Measurements from ENCODE around the gene ZNF772.

GRCh38 chr19:57419439-57419838 lies 57.9 kb downstream of the ZNF772 start:
- TF ChIP-seq ZFP30 (CRISPR knock-in tag; IDR thresholded peaks at IDR 0.05) (no peak), CSDC2 (CRISPR knock-in tag; IDR thresholded peaks at IDR 0.05) (no peak), TOX (CRISPR knock-in tag; IDR thresholded peaks at IDR 0.05; ENCODE audit: borderline replicate concordance) (no peak), RARB (CRISPR knock-in tag; IDR thresholded peaks at IDR 0.05) (no peak), ARNTL (CRISPR knock-in tag; IDR thresholded peaks at IDR 0.05; ENCODE audit: borderline replicate concordance, low read depth) (no peak), ZNF565 (CRISPR knock-in tag; conservative IDR thresholded peaks at IDR 0.05; ENCODE audit: low read depth) (no peak), PATZ1 (CRISPR knock-in tag; IDR thresholded peaks at IDR 0.05; ENCODE audit: borderline replicate concordance) (no peak), PPARA (CRISPR knock-in tag; IDR thresholded peaks at IDR 0.05; ENCODE audit: borderline replicate concordance) (no peak), ISL1 (CRISPR knock-in tag; IDR thresholded peaks at IDR 0.05) (no peak)
- TF ChIP-seq, protein P1, sequence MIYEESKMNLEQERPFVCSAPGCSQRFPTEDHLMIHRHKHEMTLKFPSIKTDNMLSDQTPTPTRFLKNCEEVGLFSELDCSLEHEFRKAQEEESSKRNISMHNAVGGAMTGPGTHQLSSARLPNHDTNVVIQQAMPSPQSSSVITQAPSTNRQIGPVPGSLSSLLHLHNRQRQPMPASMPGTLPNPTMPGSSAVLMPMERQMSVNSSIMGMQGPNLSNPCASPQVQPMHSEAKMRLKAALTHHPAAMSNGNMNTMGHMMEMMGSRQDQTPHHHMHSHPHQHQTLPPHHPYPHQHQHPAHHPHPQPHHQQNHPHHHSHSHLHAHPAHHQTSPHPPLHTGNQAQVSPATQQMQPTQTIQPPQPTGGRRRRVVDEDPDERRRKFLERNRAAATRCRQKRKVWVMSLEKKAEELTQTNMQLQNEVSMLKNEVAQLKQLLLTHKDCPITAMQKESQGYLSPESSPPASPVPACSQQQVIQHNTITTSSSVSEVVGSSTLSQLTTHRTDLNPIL (CRISPR knock-in tag; IDR thresholded peaks at IDR 0.05; ENCODE audit: low read depth), result no peak
- TF ChIP-seq, protein P2, sequence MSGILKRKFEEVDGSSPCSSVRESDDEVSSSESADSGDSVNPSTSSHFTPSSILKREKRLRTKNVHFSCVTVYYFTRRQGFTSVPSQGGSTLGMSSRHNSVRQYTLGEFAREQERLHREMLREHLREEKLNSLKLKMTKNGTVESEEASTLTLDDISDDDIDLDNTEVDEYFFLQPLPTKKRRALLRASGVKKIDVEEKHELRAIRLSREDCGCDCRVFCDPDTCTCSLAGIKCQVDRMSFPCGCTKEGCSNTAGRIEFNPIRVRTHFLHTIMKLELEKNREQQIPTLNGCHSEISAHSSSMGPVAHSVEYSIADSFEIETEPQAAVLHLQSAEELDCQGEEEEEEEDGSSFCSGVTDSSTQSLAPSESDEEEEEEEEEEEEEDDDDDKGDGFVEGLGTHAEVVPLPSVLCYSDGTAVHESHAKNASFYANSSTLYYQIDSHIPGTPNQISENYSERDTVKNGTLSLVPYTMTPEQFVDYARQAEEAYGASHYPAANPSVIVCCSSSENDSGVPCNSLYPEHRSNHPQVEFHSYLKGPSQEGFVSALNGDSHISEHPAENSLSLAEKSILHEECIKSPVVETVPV (CRISPR knock-in tag; IDR thresholded peaks at IDR 0.05), result no peak
